NCI-H69 (cell line): Measurements from ENCODE around the gene SAMD1.

Source experiments
- DNase-seq: peaks from one replicate; lab custom pipeline; 2025; lab: John Stamatoyannopoulos, UW

SAMD1 gene

GRCh38 chr19:14090509-14091080 is at the start of gene SAMD1:
Gene SAMD1 (minus strand): TSS chr19:14090751.
- peak; percentile 98 for DNase-seq

GRCh38 chr19:14139944-14140343 is 49.4 kb upstream of the SAMD1 start:
- no peak for DNase-seq

- DNase-seq: no peak
These were observed 48.2 kb upstream of the SAMD1 start for GRCh38 chr19:14138576-14139265.

- peak; percentile 100 for DNase-seq
These were observed 46.1 kb upstream of the SAMD1 start, which contains the start of gene ASF1B for GRCh38 chr19:14136509-14137281. Gene ASF1B (minus strand): TSS chr19:14136589. CDS start chr19:14136456, 133 bp downstream.

- peak; percentile 72 for DNase-seq
These were observed 45.5 kb upstream of the SAMD1 start for GRCh38 chr19:14135985-14136508.

GRCh38 chr19:14135355-14135754 is 44.8 kb upstream of the SAMD1 start:
- DNase-seq: no peak

GRCh38 chr19:14127929-14128509 is 37.5 kb upstream of the SAMD1 start:
- DNase-seq: no peak

- DNase-seq: no peak
These were observed 36.6 kb upstream of the SAMD1 start for GRCh38 chr19:14127176-14127575.

- no peak for DNase-seq
These were observed 32.4 kb upstream of the SAMD1 start for GRCh38 chr19:14122924-14123323.

- DNase-seq: no peak
These were observed 29.9 kb upstream of the SAMD1 start for GRCh38 chr19:14120497-14120780.

- DNase-seq: peak; percentile 27
These were observed 29.3 kb upstream of the SAMD1 start for GRCh38 chr19:14119644-14120496.

GRCh38 chr19:14119146-14119545 is 28.6 kb upstream of the SAMD1 start:
- DNase-seq: no peak

- peak; percentile 74 for DNase-seq
These were observed 27.9 kb upstream of the SAMD1 start for GRCh38 chr19:14118165-14119051.

GRCh38 chr19:14117668-14118164 is 27.2 kb upstream of the SAMD1 start, which contains the start of gene PRKACA:
Gene PRKACA (minus strand): TSS chr19:14117762. CDS start chr19:14117547, 215 bp downstream.
- DNase-seq: peak; percentile 100

GRCh38 chr19:14116918-14117578 is 26.5 kb upstream of the SAMD1 start:
- DNase-seq: peak; percentile 42

- DNase-seq: no peak
These were observed 26.0 kb upstream of the SAMD1 start for GRCh38 chr19:14116525-14116917.

GRCh38 chr19:14115756-14116155 is 25.2 kb upstream of the SAMD1 start:
- no peak for DNase-seq

- peak; percentile 25 for DNase-seq
These were observed 24.3 kb upstream of the SAMD1 start for GRCh38 chr19:14114854-14115253.

- DNase-seq: no peak
These were observed 23.9 kb upstream of the SAMD1 start for GRCh38 chr19:14114439-14114838.
